D721Med (cell line): ENCODE measurements around the gene ROBO1.

ENCODE experiments used
- DNase-seq: peaks from one replicate; pipeline ENCODE4 v3.0.0; 2011; ENCODE audit warnings: low spot score; ENCODE audit not compliant: insufficient read length
- FAIRE-seq: peaks from 2 replicates; lab custom pipeline; 2011; peaks lifted over from hg19 to GRCh38; lab: Jason Lieb, UNC
- TF ChIP-seq, protein P1 (sequence below): IDR thresholded peaks from 2 replicates; pipeline ENCODE4 v1.5.1; 2012; ENCODE audit warnings: mild to moderate bottlenecking, control low read depth; ENCODE audit not compliant: insufficient read depth; ENCODE audit errors: missing control alignments

ROBO1 gene

DNA sequence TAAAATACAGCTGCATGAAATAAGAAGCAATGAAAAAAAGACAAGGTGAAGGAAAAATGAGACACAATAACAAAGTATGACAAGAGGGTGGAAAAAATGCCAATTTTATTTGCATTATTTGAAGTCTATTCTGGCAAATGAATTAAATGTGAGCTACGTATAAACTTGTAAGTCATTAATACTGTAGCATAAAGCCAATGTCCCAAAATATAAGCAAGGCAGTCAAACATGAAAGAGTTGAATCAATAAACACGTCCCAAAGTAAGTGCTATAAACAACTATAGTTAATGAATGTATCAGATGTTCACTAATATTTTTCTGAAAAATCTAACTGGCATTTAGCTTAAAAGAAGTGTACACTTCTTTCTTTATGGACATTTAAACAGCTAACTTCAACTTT, 481.9 kb downstream of the ROBO1 start:
- TF ChIP-seq, protein P1, sequence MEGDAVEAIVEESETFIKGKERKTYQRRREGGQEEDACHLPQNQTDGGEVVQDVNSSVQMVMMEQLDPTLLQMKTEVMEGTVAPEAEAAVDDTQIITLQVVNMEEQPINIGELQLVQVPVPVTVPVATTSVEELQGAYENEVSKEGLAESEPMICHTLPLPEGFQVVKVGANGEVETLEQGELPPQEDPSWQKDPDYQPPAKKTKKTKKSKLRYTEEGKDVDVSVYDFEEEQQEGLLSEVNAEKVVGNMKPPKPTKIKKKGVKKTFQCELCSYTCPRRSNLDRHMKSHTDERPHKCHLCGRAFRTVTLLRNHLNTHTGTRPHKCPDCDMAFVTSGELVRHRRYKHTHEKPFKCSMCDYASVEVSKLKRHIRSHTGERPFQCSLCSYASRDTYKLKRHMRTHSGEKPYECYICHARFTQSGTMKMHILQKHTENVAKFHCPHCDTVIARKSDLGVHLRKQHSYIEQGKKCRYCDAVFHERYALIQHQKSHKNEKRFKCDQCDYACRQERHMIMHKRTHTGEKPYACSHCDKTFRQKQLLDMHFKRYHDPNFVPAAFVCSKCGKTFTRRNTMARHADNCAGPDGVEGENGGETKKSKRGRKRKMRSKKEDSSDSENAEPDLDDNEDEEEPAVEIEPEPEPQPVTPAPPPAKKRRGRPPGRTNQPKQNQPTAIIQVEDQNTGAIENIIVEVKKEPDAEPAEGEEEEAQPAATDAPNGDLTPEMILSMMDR: no peak
- FAIRE-seq (peak; percentile 16), DNase-seq (no peak)

DNA sequence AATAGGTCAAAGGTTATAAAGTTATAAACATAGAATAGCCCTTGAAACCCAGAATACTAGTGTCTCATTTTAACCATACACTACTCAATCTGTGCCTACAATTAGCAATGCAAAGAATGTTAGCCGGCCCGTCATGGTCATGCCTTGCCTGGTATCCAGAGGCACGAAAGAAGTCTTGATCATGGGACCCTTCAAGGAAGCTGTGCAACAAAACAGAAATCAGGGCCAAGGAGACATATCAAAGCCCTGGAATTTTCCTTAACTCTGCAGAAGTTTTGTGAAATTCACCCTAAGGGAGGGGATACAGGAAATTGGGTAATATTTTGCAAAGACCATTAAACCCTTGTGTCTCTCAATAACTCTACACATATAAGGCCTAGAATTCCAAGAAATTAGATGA, 482.4 kb downstream of the ROBO1 start:
- FAIRE-seq (no peak), DNase-seq (no peak)
- TF ChIP-seq, protein P1: no peak

- TF ChIP-seq, protein P1: no peak
- DNase-seq: no peak
- FAIRE-seq: no peak
Measured at GRCh38 chr3:79284781-79285180, 483.0 kb downstream of the ROBO1 start.

DNA sequence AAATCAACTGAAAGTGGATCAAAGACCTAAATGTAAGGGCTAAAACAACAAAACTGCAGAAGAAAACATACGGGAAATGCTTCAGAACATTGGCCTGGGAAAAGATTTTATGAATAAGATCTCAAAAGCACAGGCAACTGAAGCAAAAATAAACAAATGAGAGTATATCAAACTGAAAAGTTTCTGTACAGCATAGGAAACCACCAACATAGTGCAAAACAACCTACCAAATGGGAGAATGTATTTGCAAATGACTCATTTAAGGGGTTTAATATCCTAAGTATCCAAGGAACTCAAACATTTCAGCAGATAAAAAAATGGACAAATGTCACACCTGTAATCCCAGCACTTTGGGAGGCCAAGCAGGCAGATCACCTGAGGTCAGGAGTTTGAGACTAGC, 489.1 kb downstream of the ROBO1 start:
- no peak for FAIRE-seq
- DNase-seq: no peak
- TF ChIP-seq, protein P1: no peak

- DNase-seq (no peak), FAIRE-seq (no peak)
- TF ChIP-seq, protein P1: no peak
Measured at GRCh38 chr3:79268422-79268821, 499.4 kb downstream of the ROBO1 start.

GRCh38 chr3:79264892-79265291, 502.9 kb downstream of the ROBO1 start:
- no peak for DNase-seq
- TF ChIP-seq, protein P1: no peak
- no peak for FAIRE-seq

GRCh38 chr3:79263423-79263822, 504.4 kb downstream of the ROBO1 start:
- TF ChIP-seq, protein P1: no peak
- DNase-seq (no peak), FAIRE-seq (no peak)
